Parietal lobe (tissue), 1 donor: Measurements from ENCODE around the gene IKZF5. TPM values are rescaled to one million over a fixed set of nuclear protein-coding genes. Genes with fewer than 3 reads are reported as not detected.

ENCODE experiments used
- total RNA-seq: library from RNA; depleted of rRNA; stranded (reverse); fragments of >200 nt; gene quantifications from one replicate; pipeline ENCODE4 v1.2.3, GENCODE V29; 2014

The IKZF5 gene, protein sequence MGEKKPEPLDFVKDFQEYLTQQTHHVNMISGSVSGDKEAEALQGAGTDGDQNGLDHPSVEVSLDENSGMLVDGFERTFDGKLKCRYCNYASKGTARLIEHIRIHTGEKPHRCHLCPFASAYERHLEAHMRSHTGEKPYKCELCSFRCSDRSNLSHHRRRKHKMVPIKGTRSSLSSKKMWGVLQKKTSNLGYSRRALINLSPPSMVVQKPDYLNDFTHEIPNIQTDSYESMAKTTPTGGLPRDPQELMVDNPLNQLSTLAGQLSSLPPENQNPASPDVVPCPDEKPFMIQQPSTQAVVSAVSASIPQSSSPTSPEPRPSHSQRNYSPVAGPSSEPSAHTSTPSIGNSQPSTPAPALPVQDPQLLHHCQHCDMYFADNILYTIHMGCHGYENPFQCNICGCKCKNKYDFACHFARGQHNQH
- 17.2 TPM for total RNA-seq

DNA sequence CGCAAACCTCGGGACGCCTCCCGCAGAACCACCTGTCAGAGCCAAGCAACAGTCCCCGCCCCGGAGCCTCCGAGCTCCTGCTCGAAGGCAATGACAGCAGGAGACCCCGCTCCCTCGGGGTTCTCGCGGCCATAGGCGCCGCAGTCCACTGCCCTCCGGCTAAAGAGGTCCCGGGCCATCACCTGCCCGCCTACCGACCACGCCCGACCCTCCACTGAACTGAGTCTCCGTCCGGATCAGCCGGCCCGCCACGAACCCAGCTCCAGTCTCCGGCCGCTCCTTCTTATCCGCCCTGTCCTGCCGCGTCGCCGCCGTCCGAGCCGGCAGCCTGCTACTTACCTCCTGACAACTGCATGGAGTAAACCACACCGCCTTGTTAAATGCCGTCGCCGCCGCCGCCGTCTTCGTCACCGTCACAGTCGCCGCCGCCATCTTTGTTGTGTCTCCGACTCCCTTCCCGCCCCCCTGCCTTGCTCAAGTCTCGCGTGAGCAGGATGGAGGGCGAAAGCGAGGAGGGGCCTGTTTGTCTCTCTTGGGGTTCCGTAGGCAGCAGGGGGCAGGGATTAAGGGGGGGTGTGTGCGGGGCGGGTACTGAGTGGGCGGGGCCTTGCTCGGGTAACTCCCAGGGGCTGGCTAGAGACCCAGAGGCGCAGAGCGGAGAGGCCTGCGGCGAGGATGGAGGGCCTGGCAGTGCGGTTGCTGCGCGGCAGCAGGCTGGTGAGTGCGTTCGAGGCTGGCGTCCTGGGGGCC lies at the start of gene IKZF5, which contains the start of gene ACADSB:
Gene IKZF5, minus strand, starts transcription at position 441 of the 750 bp plus-strand sequence. CDS start 10,170 bp downstream, outside the sequence.
Gene ACADSB, plus strand, starts transcription at position 652 of the 750 bp plus-strand sequence. Its CDS starts 24 bp downstream, at position 676.

DNA sequence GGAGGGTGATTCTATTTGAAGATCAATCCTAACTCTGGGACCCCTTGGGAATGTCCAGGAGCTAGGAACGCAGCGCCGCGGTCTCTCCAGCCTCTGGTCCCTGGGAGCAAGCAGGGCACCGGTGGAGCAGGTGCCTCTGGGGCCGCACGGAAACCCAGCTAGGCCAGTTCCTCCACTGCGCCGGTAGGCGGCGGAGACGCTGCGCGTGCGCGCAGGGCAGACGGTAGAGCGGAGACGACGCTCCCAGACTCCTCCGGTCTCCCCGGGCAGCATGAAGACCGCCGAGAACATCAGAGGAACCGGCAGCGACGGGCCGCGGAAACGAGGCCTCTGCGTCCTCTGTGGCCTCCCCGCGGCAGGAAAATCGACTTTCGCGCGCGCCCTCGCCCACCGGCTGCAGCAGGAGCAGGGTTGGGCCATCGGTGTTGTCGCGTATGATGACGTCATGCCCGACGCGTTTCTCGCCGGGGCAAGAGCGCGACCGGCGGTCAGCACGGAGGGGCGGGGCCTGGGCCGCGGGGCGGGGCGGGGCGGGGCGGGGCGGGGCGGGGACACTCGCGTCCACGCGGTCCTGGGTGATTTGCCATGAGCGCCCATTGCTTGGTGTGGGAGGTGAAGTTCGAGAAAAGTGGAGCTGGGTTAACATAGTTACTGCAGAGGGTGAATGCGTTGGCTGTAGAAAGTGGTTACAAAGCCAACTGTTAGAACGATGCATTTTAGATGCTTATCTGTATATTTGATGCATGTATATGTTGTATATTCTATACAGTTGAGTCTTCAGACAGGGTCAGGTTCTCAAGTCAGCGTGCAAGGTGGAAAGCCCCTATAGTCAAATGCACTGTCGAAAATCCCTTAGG lies 28.2 kb downstream of the IKZF5 start, which contains the start of gene PSTK:
Gene PSTK, plus strand, starts transcription at position 193 of the 857 bp plus-strand sequence. Its CDS starts 79 bp downstream, at position 272.

DNA sequence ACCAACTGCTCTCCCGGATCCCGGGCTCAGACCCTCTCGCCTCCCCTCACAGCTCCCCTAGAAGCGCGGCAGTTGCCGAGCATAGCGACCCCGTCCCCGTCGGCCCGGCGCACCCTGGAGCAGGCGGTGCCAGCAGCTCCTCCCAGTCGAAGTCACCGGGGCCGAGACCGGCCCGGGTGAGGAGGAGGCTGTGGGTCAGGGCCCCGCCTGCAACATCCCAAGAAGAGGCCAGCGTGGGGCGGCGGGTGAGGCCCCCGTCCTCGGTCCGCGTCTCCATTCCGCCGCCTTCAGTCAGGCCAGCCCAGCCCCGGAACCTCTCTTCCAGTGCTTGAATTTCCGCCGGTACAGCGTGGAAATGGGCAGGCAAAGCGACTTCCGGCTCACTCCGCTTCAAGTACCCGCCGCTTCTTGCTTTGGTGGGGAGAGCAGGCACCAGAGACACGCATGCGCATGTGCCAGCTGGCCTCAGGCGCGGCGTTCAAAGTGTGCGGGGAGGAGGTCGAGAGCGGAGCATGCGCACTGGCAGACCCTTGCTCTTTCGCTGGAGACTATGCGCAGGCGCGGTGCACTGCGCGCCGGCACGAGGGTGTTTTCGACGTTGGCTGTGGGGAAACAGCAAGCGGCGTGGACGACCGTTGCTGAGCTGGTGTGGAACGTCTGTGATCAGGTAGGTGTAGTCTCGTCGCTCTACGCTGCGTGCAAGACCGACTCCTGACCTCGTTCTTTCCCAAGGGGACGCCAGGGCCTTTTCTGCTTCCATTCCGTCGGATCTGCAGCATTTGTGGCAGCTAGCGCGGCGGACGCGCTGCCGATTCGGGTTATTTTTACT lies 54.5 kb downstream of the IKZF5 start, which contains the start of gene C10orf88:
Gene C10orf88, minus strand, starts transcription at position 326 of the 829 bp plus-strand sequence. Its CDS starts 49 bp downstream, at position 277.

Other genes starting within 250 kb of the IKZF5 start
- gene CUZD1, start 162.9 kb downstream of the IKZF5 start, total RNA-seq = 2.8 TPM
- gene FAM24B, start 129.2 kb downstream of the IKZF5 start, total RNA-seq = 18.8 TPM
- not detected for gene FAM24A, start 98.2 kb downstream of the IKZF5 start, total RNA-seq
- 25.7 TPM for gene C10orf88, start 54.6 kb downstream of the IKZF5 start, total RNA-seq
- gene PSTK, start 28.4 kb downstream of the IKZF5 start, total RNA-seq = 13.5 TPM
- gene ACADSB, start 211 bp upstream of the IKZF5 start, total RNA-seq = 13.1 TPM
- not detected for gene HMX3, start 127.2 kb upstream of the IKZF5 start, total RNA-seq
- gene HMX2, start 139.3 kb upstream of the IKZF5 start, total RNA-seq = not detected
- gene BUB3, start 145.6 kb upstream of the IKZF5 start, total RNA-seq = 135 TPM